ENCODE data around the gene TRIP10.

DNA sequence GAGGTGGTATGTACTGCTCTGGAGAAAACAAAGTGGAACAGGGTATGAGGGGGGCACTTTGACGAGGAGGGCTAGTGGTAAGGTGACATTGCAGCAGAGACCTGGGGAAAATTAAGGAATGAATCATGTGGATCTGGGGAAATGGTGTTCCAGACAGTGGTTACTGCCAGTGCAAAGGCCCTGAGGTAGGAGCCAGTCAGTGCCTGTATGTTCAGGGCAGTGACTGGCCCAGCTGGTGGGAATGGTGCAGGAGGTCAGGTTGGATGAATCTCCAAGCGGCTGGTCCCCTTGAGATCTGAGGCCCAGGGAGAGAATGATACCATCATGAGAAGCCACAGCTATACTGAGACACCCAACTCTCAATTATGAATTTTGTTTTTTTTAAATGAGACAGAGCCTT lies 38.0 kb downstream of the TRIP10 start:
- TF ChIP-seq EZH2 (IDR thresholded peaks at IDR 0.05; ENCODE audit: low read length): no peak
- TF ChIP-seq, protein P1, sequence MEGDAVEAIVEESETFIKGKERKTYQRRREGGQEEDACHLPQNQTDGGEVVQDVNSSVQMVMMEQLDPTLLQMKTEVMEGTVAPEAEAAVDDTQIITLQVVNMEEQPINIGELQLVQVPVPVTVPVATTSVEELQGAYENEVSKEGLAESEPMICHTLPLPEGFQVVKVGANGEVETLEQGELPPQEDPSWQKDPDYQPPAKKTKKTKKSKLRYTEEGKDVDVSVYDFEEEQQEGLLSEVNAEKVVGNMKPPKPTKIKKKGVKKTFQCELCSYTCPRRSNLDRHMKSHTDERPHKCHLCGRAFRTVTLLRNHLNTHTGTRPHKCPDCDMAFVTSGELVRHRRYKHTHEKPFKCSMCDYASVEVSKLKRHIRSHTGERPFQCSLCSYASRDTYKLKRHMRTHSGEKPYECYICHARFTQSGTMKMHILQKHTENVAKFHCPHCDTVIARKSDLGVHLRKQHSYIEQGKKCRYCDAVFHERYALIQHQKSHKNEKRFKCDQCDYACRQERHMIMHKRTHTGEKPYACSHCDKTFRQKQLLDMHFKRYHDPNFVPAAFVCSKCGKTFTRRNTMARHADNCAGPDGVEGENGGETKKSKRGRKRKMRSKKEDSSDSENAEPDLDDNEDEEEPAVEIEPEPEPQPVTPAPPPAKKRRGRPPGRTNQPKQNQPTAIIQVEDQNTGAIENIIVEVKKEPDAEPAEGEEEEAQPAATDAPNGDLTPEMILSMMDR (optimal IDR thresholded peaks at IDR 0.05 in 1 of 3, IDR thresholded peaks at IDR 0.05 in 1 of 3, conservative IDR thresholded peaks at IDR 0.05 in 1 of 3; ENCODE audit: extremely low read depth in 1 of 3, insufficient read depth in 2 of 3, low read length in 3 of 3): no peak
